IPS-20b (cell line): ENCODE measurements around the gene EPN3.

Source experiments
- H3K27ac ChIP-seq: one replicate; pipeline ENCODE4 v1.5.1; 2013; ENCODE audit warnings: low read length
- H3K27me3 ChIP-seq: 2 replicates; pipeline ENCODE4 v1.6.1; 2013; ENCODE audit warnings: mild to moderate bottlenecking, low read length, inconsistent platforms; ENCODE audit not compliant: insufficient read depth
- H3K36me3 ChIP-seq: 2 replicates; pipeline ENCODE4 v1.6.1; 2013; ENCODE audit warnings: low read depth, mild to moderate bottlenecking, inconsistent platforms, low read length, moderate library complexity; ENCODE audit not compliant: insufficient read depth
- H3K4me1 ChIP-seq: 2 replicates; pipeline ENCODE4 v1.6.1; 2013; ENCODE audit warnings: mild to moderate bottlenecking, control low read depth, inconsistent platforms, low read length, moderate library complexity; ENCODE audit not compliant: insufficient read depth
- H3K4me3 ChIP-seq: 2 replicates; pipeline ENCODE4 v1.5.1; 2013; ENCODE audit warnings: mild to moderate bottlenecking, low read length, inconsistent platforms
- H3K9ac ChIP-seq: 2 replicates; pipeline ENCODE4 v1.6.1; 2013; ENCODE audit warnings: low read depth, mild to moderate bottlenecking, inconsistent platforms, low read length, moderate library complexity
- H3K9me3 ChIP-seq: 2 replicates; pipeline ENCODE4 v1.6.1; 2013; ENCODE audit warnings: mild to moderate bottlenecking, low read depth, low read length, inconsistent platforms; ENCODE audit not compliant: insufficient read depth

Gene EPN3

GRCh38 chr17:50524838-50525237 is 7.7 kb upstream of the EPN3 start:
- H3K4me3 ChIP-seq: no peak overlapping the region
- no peak overlapping the region for H3K27ac ChIP-seq
- no peaks in the 10 kb centered on the region for H3K9me3 ChIP-seq
- no peaks in the 10 kb centered on the region for H3K36me3 ChIP-seq
- H3K27me3 ChIP-seq: no peaks in the 10 kb centered on the region
- no peak overlapping the region for H3K9ac ChIP-seq
- no peaks in the 10 kb centered on the region; the same call in 1 of the 2 replicates for H3K4me1 ChIP-seq

- Histone ChIP-seq H3K4me1 (peaks cover 7% of the 10 kb centered on the region; the same call in 1 of the 2 replicates), H3K4me3 (no peak overlapping the region), H3K27ac (no peak overlapping the region), H3K36me3 (no peaks in the 10 kb centered on the region), H3K9ac (no peak overlapping the region), H3K27me3 (peaks cover 13% of the 10 kb centered on the region), H3K9me3 (no peaks in the 10 kb centered on the region)
Observed at GRCh38 chr17:50527155-50527762, 5.3 kb upstream of the EPN3 start.

GRCh38 chr17:50527949-50528474 is 4.5 kb upstream of the EPN3 start:
- Histone ChIP-seq H3K9ac (no peak overlapping the region), H3K27ac (no peak overlapping the region), H3K4me3 (no peak overlapping the region), H3K36me3 (no peaks in the 10 kb centered on the region), H3K4me1 (peaks cover 8% of the 10 kb centered on the region; the same call in 1 of the 2 replicates), H3K9me3 (no peaks in the 10 kb centered on the region), H3K27me3 (peaks cover 21% of the 10 kb centered on the region)

- H3K4me1 ChIP-seq: peaks cover 10% of the 10 kb centered on the region; the same call in 1 of the 2 replicates
- H3K36me3 ChIP-seq: no peaks in the 10 kb centered on the region
- H3K27ac ChIP-seq: no peak overlapping the region
- no peak overlapping the region for H3K9ac ChIP-seq
- no peaks in the 10 kb centered on the region for H3K9me3 ChIP-seq
- peaks cover 39% of the 10 kb centered on the region for H3K27me3 ChIP-seq
- H3K4me3 ChIP-seq: no peak overlapping the region
Observed at GRCh38 chr17:50529849-50530248, 2.7 kb upstream of the EPN3 start.

- peaks cover 10% of the 10 kb centered on the region; the same call in 1 of the 2 replicates for H3K4me1 ChIP-seq
- no peaks in the 10 kb centered on the region for H3K36me3 ChIP-seq
- peaks cover 45% of the 10 kb centered on the region for H3K27me3 ChIP-seq
- no peak overlapping the region for H3K27ac ChIP-seq
- no peaks in the 10 kb centered on the region for H3K9me3 ChIP-seq
- H3K9ac ChIP-seq: no peak overlapping the region
- no peak overlapping the region for H3K4me3 ChIP-seq
Observed at GRCh38 chr17:50531428-50532025, 1.0 kb upstream of the EPN3 start.

GRCh38 chr17:50533185-50533584 is 650 bp downstream of the EPN3 start:
- Histone ChIP-seq H3K4me3 (peak overlapping the region; percentile 81), H3K9me3 (no peaks in the 10 kb centered on the region), H3K4me1 (peaks cover 10% of the 10 kb centered on the region; the same call in 1 of the 2 replicates), H3K36me3 (no peaks in the 10 kb centered on the region), H3K9ac (no peak overlapping the region), H3K27ac (no peak overlapping the region), H3K27me3 (peaks cover 45% of the 10 kb centered on the region)

GRCh38 chr17:50533720-50534148 is 1.2 kb downstream of the EPN3 start:
- Histone ChIP-seq H3K27me3 (peaks cover 45% of the 10 kb centered on the region), H3K9ac (no peak overlapping the region), H3K27ac (no peak overlapping the region), H3K36me3 (no peaks in the 10 kb centered on the region), H3K4me1 (peaks cover 10% of the 10 kb centered on the region; the same call in 1 of the 2 replicates), H3K9me3 (no peaks in the 10 kb centered on the region), H3K4me3 (peak overlapping the region; percentile 81)

- H3K27ac ChIP-seq: no peak overlapping the region
- peaks cover 10% of the 10 kb centered on the region; the same call in 1 of the 2 replicates for H3K4me1 ChIP-seq
- no peaks in the 10 kb centered on the region for H3K36me3 ChIP-seq
- peak overlapping the region; percentile 81; the same call in 1 of the 2 replicates for H3K4me3 ChIP-seq
- H3K9ac ChIP-seq: no peak overlapping the region
- H3K27me3 ChIP-seq: peaks cover 45% of the 10 kb centered on the region
- no peaks in the 10 kb centered on the region for H3K9me3 ChIP-seq
Observed at GRCh38 chr17:50534222-50534978, 1.9 kb downstream of the EPN3 start.

GRCh38 chr17:50534979-50535326 is 2.4 kb downstream of the EPN3 start:
- Histone ChIP-seq H3K27ac (no peak overlapping the region), H3K4me1 (peaks cover 10% of the 10 kb centered on the region; the same call in 1 of the 2 replicates), H3K27me3 (peaks cover 45% of the 10 kb centered on the region), H3K9ac (no peak overlapping the region), H3K9me3 (no peaks in the 10 kb centered on the region), H3K4me3 (no peak overlapping the region), H3K36me3 (no peaks in the 10 kb centered on the region)

- H3K27ac ChIP-seq: no peak overlapping the region
- peaks cover 10% of the 10 kb centered on the region; the same call in 1 of the 2 replicates for H3K4me1 ChIP-seq
- no peaks in the 10 kb centered on the region for H3K36me3 ChIP-seq
- H3K9me3 ChIP-seq: no peaks in the 10 kb centered on the region
- no peak overlapping the region for H3K9ac ChIP-seq
- peaks cover 45% of the 10 kb centered on the region for H3K27me3 ChIP-seq
- no peak overlapping the region for H3K4me3 ChIP-seq
Observed at GRCh38 chr17:50535407-50535806, 2.9 kb downstream of the EPN3 start.

GRCh38 chr17:50536683-50537646 is 4.4 kb downstream of the EPN3 start:
- Histone ChIP-seq H3K27me3 (peaks cover 45% of the 10 kb centered on the region), H3K4me3 (no peak overlapping the region), H3K9ac (no peak overlapping the region), H3K4me1 (peaks cover 6% of the 10 kb centered on the region; the same call in 1 of the 2 replicates), H3K27ac (no peak overlapping the region), H3K36me3 (no peaks in the 10 kb centered on the region), H3K9me3 (no peaks in the 10 kb centered on the region)
